ENCODE data around the gene LTF. TPM values are rescaled to one million over a fixed set of nuclear protein-coding genes. Genes with fewer than 3 reads are reported as not detected.

The LTF gene
- total and polyA plus RNA-seq, 9 of the 15 experiments (the other 6 are each of a cell fraction or from before 2014, with no cell fraction given) = 0.07 TPM; not detected in 8

GRCh38 chr3:46492890-46493547 lies 28.3 kb upstream of the LTF start (continued):
- TF ChIP-seq DPF2 (IDR thresholded peaks at IDR 0.05) (peak; percentile 77), ZNF655 (CRISPR knock-in tag; IDR thresholded peaks at IDR 0.05) (no peak)

GRCh38 chr3:46491089-46492070 lies 26.7 kb upstream of the LTF start:
- in situ Hi-C loops (cut with MboI) = no loop called here
- H3K36me3 ChIP-seq (ENCODE audit: control insufficient read depth, insufficient read depth, low read length) = no peaks in the 10 kb centered on the region
- 0 out of 2 replicates have a peak, but pooled peaks cover 3% of the 10 kb centered on the region for H4K20me1 ChIP-seq (replicated peaks; ENCODE audit: control insufficient read depth, insufficient read depth, low read length)
- ChIA-PET CTCF (ENCODE audit: low intra/inter-chr PET ratio) (interaction anchor here (7.1 kb wide), 1 partner anchor 66 kb away, joined by 177 read pairs; no protein-coding TSS in a partner anchor), POLR2A (interaction anchor here (0.6 to 2.3 kb wide), 3 partner anchors 9 to 37 kb away, joined by 3 to 8 read pairs (median 6); no protein-coding TSS in a partner anchor)
- H3K4me3 ChIP-seq = no peak overlapping the region
- no peaks in the 10 kb centered on the region for H3K27me3 ChIP-seq (ENCODE audit: control insufficient read depth in 2 of 2, insufficient read depth in 2 of 2, low read length in 2 of 2)
- H3K4me1 ChIP-seq (replicated peaks in 1 of 2; ENCODE audit: control insufficient read depth in 2 of 2, insufficient read depth in 2 of 2, low read length in 2 of 2) = peaks cover 28 to 50% of the 10 kb centered on the region in 2 experiments; a peak in 4 of 5 replicates
- DNase-seq (ENCODE audit: extremely low read depth in 1 of 4, low spot score in 3 of 4) (no peak), FAIRE-seq (no peak), ATAC-seq (no peak)
- H3K4me2 ChIP-seq (ENCODE audit: insufficient read depth, low read length) = no peak overlapping the region
- no peaks in the 10 kb centered on the region for H3K79me2 ChIP-seq (ENCODE audit: control insufficient read depth, insufficient read depth, low read length)
- WGBS (ENCODE audit: insufficient coverage, low coverage, missing lambda C conversion rate) = 61% methylated on average over 11 of the region's 11 CpGs
- no peak overlapping the region for H3K27ac ChIP-seq (ENCODE audit: extremely low read depth, low read depth, low read length)
- TF ChIP-seq ZNF584 (CRISPR knock-in tag; IDR thresholded peaks at IDR 0.05; ENCODE audit: low read depth) (0 out of 2 replicates have a peak, but pooled peaks have one; percentile 39), CEBPG (CRISPR knock-in tag; IDR thresholded peaks at IDR 0.05) (no peak), CEBPG (tag; conservative IDR thresholded peaks at IDR 0.05 in 1 of 2, IDR thresholded peaks at IDR 0.05 in 1 of 2) (peak in 1 of 2 experiments; percentile 47; a peak in 2 of 4 replicates), DDX20 (tag; IDR thresholded peaks at IDR 0.05; ENCODE audit: low read depth) (no peak), ZNF354B (CRISPR knock-in tag; IDR thresholded peaks at IDR 0.05) (no peak), GABPB1 (CRISPR knock-in tag; IDR thresholded peaks at IDR 0.05) (no peak), JUNB (CRISPR knock-in tag; conservative IDR thresholded peaks at IDR 0.05) (no peak), ZNF507 (tag; conservative IDR thresholded peaks at IDR 0.05) (no peak), ZNF589 (CRISPR knock-in tag; IDR thresholded peaks at IDR 0.05; ENCODE audit: low read depth) (peak; percentile 70; the same call in 1 of the 2 replicates), ZNF217 (CRISPR knock-in tag; IDR thresholded peaks at IDR 0.05) (no peak), ATF1 (CRISPR knock-in tag; IDR thresholded peaks at IDR 0.05) (no peak), ATF1 (tag; IDR thresholded peaks at IDR 0.05) (no peak)
- TF ChIP-seq, protein P1, sequence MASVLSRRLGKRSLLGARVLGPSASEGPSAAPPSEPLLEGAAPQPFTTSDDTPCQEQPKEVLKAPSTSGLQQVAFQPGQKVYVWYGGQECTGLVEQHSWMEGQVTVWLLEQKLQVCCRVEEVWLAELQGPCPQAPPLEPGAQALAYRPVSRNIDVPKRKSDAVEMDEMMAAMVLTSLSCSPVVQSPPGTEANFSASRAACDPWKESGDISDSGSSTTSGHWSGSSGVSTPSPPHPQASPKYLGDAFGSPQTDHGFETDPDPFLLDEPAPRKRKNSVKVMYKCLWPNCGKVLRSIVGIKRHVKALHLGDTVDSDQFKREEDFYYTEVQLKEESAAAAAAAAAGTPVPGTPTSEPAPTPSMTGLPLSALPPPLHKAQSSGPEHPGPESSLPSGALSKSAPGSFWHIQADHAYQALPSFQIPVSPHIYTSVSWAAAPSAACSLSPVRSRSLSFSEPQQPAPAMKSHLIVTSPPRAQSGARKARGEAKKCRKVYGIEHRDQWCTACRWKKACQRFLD (CRISPR knock-in tag; IDR thresholded peaks at IDR 0.05) = no peak
- H3K9me1 ChIP-seq (ENCODE audit: control insufficient read depth, insufficient read depth, low read length) = peaks cover 2% of the 10 kb centered on the region
- H2AFZ ChIP-seq (ENCODE audit: low read depth, low read length) = peak overlapping the region; percentile 64
- intact Hi-C loops (cut with micrococcal nuclease) = no loop called here
- H3K9me3 ChIP-seq (replicated peaks; ENCODE audit: control insufficient read depth, insufficient read depth, low read depth, low read length) = no peaks in the 10 kb centered on the region
- no TSS peak for BruUV-seq (replicated peaks)
- H3K9ac ChIP-seq (ENCODE audit: insufficient read depth in 1 of 2, low read depth in 2 of 2, low read length in 2 of 2) = peak overlapping the region in 1 of 2 experiments; percentile 35; a peak in 1 of 4 replicates

All from K562 (cell line).